Central memory CD8-positive, alpha-beta T cell (primary cell): Measurements from ENCODE around the gene INS.
"Not testable (repeated sequence)": the region's sequence is repeated elsewhere in the genome, so short reads cannot be mapped to it uniquely, and the experiment has no call there.

Experiments
- ATAC-seq: fragments of 150-1000 bp; cut with Tn5 transposase; replicated peaks from 2 replicates; pipeline ENCODE4 v1.10.0; 2022; ENCODE audit warnings: mild to moderate bottlenecking, moderate FRiP score, moderate number of reproducible peaks; ENCODE audit not compliant: poor library complexity, severe bottlenecking; ENCODE audit errors: extremely low read depth
- DNase-seq, 2 donors: peaks; one replicate each; pipeline ENCODE4 v3.0.0; 2021; ENCODE audit warnings: low spot score in 2 of 2
- H3K27ac Mint-ChIP-seq: one replicate; pipeline ENCODE4 v1.8.0; 2022; ENCODE audit warnings: low read depth, mild to moderate bottlenecking, moderate library complexity, mixed read lengths
- H3K27me3 Mint-ChIP-seq: one replicate; pipeline ENCODE4 v1.8.0; 2022; ENCODE audit warnings: mixed read lengths
- H3K36me3 Mint-ChIP-seq: one replicate; pipeline ENCODE4 v1.8.0; 2022; ENCODE audit warnings: mild to moderate bottlenecking, moderate library complexity, mixed read lengths; ENCODE audit not compliant: insufficient read depth
- H3K4me1 Mint-ChIP-seq: one replicate; pipeline ENCODE4 v1.8.0; 2022; ENCODE audit warnings: mixed read lengths
- H3K4me3 Mint-ChIP-seq: one replicate; pipeline ENCODE4 v1.8.0; 2022; ENCODE audit warnings: mild to moderate bottlenecking, moderate library complexity, mixed read lengths
- H3K9me3 Mint-ChIP-seq: one replicate; pipeline ENCODE4 v1.8.0; 2022; ENCODE audit warnings: mixed read lengths

Gene INS

DNA sequence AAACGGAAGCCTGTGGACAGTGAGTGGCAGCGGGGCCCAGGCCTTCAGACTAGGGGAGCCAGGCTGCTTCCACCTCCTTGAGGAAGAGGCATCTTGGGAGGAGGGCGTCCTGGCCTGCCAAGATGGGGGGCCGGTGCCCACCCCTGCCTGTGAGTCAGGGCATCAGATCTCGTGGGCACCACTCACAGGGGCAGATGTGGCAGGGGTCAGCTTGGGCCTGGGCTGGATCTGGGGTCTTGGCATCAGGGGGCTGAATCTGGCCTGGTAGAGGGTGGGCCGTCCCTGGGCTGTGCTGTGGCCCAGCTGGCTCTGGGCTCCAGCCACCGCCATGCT, 34.7 kb upstream of the INS start:
- peaks cover 1% of the 10 kb centered on the region for H3K36me3 Mint-ChIP-seq
- no peak for DNase-seq
- no peak overlapping the region for H3K27ac Mint-ChIP-seq
- H3K9me3 Mint-ChIP-seq = peaks cover under 1% of the 10 kb centered on the region
- no peak for ATAC-seq
- H3K4me1 Mint-ChIP-seq = peaks cover 15% of the 10 kb centered on the region
- H3K4me3 Mint-ChIP-seq = no peak overlapping the region
- H3K27me3 Mint-ChIP-seq = peaks cover 4% of the 10 kb centered on the region

DNA sequence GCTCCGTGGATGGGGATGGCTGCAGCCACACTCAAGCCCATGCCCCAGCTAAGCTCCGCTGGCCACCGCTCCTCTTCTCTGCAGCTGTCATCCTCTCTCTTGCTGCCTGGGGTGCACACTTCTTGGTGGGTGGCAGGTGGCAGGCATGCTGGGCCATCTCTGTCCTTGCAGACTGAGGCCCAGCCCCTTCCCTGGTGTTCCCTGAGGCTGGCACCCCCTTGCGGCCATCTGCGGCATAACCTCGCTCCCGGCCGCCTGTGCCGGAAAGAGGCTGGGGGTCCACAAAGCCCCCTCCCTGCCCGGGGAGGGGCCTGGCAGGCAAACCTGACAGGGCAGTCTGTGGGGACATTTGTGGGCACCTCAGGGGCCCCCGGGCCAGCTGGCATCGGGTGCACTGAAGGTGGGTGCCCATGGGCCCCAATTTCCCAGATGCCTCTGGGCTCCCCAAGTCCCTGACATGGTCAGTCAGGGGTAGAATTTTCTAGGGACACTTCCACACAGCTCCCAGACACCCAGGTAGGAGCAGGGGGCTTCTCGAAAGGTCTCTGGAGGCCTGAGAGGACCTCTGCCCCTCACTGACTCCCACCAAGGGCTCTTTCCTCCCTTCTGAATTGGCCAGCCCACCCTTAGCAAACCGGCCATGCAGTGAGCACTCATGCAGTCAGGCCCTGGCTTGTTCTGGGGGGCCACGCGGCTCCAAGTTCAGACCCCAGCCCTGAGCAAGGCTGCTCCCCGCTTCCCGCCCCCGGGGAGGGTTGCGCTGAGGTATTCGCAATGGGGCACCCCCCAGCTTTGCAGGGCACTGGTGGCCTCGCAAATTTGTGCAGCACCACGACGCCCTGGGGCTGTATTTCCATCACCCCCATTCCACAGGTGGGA, 34.1 kb upstream of the INS start:
- Mint-ChIP-seq H3K4me1 (peaks cover 15% of the 10 kb centered on the region), H3K9me3 (no peaks in the 10 kb centered on the region), H3K27me3 (peaks cover 8% of the 10 kb centered on the region), H3K27ac (peak overlapping the region; percentile 84), H3K4me3 (no peak overlapping the region), H3K36me3 (peaks cover 1% of the 10 kb centered on the region)
- DNase-seq (peak; percentile 23 to 45), ATAC-seq (no peak)

DNA sequence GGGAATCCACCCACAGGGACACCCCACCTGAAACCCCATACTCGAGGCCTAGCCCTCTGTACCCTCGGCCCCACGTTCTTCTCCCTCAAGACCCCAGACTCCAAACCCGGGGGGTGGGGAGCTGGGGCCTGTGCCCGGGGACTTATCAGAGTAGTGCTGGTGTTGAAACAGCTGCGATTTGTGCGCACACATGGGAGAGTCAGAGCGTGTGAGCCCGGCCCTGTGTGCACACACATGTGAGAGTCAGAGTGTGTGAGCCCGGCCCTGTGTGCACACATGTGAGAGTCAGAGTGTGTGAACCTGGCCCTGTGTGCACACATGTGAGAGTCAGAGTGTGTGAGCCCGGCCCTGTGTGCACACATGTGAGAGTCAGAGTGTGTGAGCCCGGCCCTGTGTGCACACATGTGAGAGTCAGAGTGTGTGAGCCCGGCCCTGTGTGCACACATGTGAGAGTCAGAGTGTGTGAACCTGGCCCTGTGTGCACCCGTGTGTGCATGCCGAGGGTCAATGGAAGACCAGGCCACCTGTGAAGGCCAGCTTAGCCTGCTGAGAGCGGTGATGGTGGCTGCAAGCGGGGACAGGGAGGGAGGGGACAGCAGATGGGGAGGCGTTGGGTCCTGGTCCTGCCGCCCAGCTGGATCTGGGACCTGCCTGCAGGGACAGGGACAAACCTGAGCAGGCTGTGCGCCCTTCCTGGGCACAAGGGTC, 33.0 kb upstream of the INS start:
- H3K4me1 Mint-ChIP-seq = peaks cover 15% of the 10 kb centered on the region
- not testable (repeated sequence) for H3K27me3 Mint-ChIP-seq, DNase-seq, H3K27ac Mint-ChIP-seq, H3K4me3 Mint-ChIP-seq, H3K9me3 Mint-ChIP-seq, ATAC-seq, H3K36me3 Mint-ChIP-seq

DNA sequence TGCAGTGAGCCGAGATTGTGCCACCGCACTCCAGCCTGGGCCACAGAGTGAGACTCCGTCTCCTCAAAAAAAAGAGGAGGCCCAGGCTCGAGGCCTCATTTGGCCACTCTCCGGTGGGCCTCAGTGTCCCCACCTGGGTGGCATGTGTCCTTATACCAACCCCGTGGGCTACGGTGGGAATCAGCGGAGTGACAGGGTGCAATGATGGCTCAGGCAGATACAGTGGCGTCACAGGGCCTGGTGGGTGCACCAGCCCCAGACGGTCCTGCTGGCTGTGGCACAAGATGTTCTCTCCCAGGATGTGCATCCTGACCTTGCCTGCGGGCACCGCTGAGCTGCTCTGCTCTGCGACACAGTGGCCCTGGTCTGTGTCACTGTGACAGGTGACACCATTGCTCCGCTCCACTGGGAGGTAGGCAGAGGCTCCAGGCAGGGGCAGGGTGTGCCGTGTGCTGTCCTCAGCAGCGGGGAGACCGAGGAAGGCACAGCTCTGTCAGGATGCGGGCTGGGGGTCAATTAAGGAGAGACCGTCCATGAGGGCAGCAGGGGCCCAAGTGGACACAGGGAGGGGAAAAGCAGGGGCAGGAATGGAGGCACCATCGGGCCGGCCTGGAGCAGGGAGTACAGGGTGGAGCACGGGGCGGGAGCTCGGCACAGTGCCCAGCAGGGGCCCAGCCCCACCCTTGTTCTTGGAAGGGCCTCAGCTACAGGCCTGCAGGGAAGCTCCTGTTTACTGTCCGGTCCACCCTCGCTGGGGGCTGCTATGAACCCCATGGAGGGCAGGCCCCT, 32.3 kb upstream of the INS start:
- Mint-ChIP-seq H3K36me3 (peaks cover 4% of the 10 kb centered on the region), H3K27me3 (peaks cover 8% of the 10 kb centered on the region), H3K27ac (no peak overlapping the region), H3K4me1 (peaks cover 15% of the 10 kb centered on the region), H3K4me3 (no peak overlapping the region), H3K9me3 (no peaks in the 10 kb centered on the region)
- DNase-seq (no peak), ATAC-seq (no peak)

DNA sequence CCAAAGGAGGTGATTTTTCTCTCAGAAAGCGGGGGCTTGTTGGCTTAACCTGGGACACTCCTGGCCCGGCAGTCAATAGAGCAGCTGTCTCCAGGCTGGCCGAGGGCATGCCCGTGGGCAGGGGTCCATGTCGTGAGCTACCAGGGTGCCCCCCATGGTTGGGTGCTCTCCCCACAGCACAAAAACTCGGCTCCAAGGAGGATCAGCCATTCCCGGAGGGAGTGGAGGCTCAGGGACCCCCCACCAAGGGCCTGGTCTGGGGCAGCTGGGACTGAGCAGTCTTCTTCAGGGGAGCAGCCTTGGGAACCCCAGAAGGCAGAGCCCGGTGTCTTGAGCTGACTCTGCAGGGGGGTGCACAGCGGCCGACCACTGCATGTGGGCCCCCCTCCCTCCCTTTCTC, 31.4 kb upstream of the INS start:
- Mint-ChIP-seq H3K27me3 (peaks cover 8% of the 10 kb centered on the region), H3K4me1 (peaks cover 15% of the 10 kb centered on the region), H3K9me3 (no peaks in the 10 kb centered on the region), H3K27ac (no peak overlapping the region), H3K4me3 (no peak overlapping the region), H3K36me3 (peaks cover 4% of the 10 kb centered on the region)
- no peak for DNase-seq
- no peak for ATAC-seq

DNA sequence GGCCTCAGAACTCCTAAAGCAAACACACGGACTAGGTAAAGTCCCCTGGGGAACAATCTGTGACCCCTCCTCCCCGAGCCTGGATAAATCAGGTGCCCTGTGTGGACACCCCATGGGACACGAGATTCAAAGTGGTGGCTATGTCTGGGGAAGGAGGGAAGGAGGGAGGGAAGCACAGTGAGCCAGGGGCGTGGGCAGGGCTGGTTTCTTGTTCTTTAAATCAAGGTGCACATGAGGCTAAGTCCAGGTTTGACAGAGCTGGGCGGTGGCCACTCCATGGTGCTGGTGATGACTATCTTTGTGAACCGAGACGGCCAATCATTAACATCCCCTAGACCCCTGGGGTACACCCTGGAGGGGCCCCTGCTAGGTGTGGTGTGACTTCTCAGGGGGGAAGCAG, 30.9 kb upstream of the INS start:
- no peak for ATAC-seq
- no peak overlapping the region for H3K27ac Mint-ChIP-seq
- no peak for DNase-seq
- no peak overlapping the region for H3K4me3 Mint-ChIP-seq
- peaks cover 10% of the 10 kb centered on the region for H3K4me1 Mint-ChIP-seq
- H3K9me3 Mint-ChIP-seq = no peaks in the 10 kb centered on the region
- peaks cover 8% of the 10 kb centered on the region for H3K27me3 Mint-ChIP-seq
- peaks cover 4% of the 10 kb centered on the region for H3K36me3 Mint-ChIP-seq

DNA sequence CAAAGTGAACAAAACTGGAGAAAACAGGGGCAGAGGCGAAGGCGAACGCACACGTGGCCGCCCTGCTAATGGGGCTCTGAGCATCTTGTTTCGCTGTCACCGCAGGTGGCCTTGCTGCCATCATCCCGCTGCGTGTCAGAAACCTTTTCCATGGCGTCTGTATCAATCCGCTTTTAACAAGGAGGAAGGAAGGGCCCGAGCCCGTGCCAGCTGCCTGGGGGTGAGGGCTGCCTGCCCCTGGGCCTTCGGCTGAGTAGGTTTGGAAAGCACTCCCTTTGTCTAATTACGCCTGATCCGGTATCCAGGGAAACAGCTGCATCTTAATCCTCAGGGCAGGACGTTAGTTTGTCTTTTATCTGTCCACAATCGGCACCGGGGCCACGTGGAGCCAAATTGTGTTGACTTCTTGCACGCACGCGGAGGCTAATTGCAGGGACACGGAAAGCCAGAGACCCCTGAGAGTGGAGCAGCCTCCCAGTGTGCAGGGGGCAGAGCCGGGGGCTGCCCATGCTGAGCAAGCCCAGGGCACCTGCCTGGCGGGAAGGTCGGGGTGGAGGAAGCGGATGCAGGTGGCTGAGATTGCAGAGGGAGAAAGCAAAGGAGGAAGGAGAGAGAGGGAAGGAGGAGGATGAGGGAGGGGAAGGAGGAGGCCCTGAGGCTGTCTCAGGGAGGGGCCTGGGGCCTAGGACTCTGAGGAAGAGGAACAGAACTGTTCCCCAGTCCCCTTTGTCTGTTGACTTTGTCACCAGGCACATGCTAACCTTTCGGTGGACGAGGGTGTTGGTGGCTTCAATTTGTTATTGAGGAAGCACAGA, 29.9 kb upstream of the INS start:
- Mint-ChIP-seq H3K4me3 (no peak overlapping the region), H3K4me1 (no peaks in the 10 kb centered on the region), H3K27ac (no peak overlapping the region), H3K9me3 (no peaks in the 10 kb centered on the region), H3K36me3 (peaks cover 4% of the 10 kb centered on the region), H3K27me3 (peaks cover 8% of the 10 kb centered on the region)
- DNase-seq (no peak), ATAC-seq (peak; percentile 14)

DNA sequence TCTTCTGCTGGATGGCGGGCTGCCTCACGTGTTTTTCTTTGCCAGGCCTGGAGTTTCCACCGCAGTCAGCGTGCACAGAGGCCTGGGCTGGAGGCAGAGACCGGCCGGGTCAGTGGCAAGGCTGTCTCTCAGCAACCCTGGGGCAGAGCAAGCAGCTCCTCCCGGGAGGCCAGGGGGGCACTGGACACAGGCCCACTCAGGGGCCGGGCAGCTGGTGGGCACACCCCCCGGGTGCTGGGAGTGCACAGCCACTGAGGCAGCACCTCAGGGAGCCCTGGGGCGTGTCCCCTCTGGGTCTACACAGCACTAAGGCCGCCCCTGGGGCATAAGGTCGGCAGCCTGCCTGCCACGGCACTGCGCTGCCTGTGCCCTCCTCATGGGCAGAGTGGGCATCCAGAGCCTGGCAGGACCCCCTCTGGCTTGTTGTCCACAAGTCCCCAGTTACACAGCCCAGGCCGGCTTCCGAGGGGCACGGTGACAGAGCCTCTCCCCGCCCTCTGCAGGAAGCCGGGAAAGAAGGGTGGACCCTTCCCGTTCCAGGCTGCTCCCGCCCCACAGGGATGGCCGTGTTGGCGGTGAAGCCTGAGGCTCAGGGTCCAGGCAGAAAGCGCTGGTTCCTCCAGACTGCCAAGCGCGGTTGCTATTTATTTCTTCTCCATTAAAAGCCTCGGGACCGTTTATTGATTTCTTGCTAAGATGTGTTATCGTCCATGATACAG, 29.1 kb upstream of the INS start:
- H3K27me3 Mint-ChIP-seq = peaks cover 10% of the 10 kb centered on the region
- peaks cover 2% of the 10 kb centered on the region for H3K36me3 Mint-ChIP-seq
- no peaks in the 10 kb centered on the region for H3K4me1 Mint-ChIP-seq
- no peak overlapping the region for H3K4me3 Mint-ChIP-seq
- DNase-seq (no peak), ATAC-seq (no peak)
- no peak overlapping the region for H3K27ac Mint-ChIP-seq
- H3K9me3 Mint-ChIP-seq = no peaks in the 10 kb centered on the region

DNA sequence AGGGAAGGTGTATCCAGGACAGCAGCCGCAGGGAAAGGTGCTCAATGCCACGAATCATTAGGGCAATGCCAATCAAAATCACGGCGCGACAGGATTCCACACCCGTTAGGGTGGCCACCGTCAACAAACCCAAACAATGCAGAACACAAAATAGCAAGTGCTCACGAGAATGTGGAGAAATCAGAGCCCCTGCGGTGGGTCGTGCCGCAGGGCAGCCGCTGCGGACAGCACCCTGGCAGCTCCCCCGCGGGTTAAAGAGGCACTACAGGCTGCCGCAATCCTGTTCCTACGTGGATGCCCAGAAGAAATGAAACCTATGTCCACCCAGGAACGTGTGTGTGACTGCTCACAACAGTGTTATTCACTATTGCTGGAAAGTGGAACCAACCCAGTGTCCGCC, 27.7 kb upstream of the INS start:
- Mint-ChIP-seq H3K36me3 (peaks cover 2% of the 10 kb centered on the region), H3K27me3 (peaks cover 17% of the 10 kb centered on the region), H3K9me3 (no peaks in the 10 kb centered on the region), H3K4me3 (no peak overlapping the region), H3K4me1 (no peaks in the 10 kb centered on the region), H3K27ac (no peak overlapping the region)
- ATAC-seq (no peak), DNase-seq (no peak)

DNA sequence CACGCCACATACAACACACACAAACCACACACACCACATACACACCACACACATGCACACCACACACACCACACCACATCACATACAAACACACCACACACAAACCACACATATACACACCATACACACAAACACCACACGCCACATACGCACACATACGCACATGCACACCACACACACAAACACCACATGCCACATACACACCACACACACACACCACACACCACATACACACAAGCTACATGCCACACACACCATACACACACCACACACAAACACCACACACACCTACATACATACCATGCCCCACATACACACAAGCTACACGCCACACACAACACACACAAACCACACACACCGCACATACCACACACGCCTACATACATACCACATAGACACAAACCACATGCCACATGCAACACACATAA, 26.3 kb upstream of the INS start:
- Mint-ChIP-seq H3K36me3 (peaks cover 2% of the 10 kb centered on the region), H3K27me3 (peaks cover 17% of the 10 kb centered on the region), H3K9me3 (no peaks in the 10 kb centered on the region), H3K4me3 (no peak overlapping the region), H3K27ac (no peak overlapping the region), H3K4me1 (no peaks in the 10 kb centered on the region)
- DNase-seq (no peak), ATAC-seq (no peak)

DNA sequence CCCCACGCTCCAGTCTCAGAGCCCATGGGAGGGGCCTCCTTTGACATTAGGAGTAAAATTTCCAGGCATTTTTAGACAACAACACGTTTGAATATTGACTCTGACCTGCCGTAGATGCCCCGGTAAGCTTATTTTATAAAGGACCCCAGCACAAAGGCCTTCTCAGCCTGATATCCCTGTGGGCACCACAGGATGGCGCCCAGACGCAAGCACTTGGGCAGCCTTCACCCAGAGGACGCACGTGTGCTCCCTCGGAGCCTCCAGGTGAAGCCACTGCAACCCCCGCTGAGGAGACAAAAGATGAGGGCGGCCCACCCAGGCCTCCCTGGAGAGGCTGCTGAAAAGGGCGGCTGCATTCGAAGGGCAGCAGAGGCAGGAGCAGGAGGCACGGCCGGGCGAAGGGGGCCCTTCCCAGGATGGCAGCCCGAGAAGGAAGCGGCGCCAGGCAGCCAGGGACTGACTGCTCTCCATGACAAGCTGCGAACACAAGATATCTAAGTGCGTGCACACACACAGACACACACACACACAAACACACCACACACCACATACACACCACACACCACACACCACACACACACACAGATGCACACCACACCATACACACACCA, 25.8 kb upstream of the INS start:
- Mint-ChIP-seq H3K27me3 (peaks cover 17% of the 10 kb centered on the region), H3K4me1 (no peaks in the 10 kb centered on the region), H3K27ac (no peak overlapping the region), H3K36me3 (peaks cover 2% of the 10 kb centered on the region), H3K9me3 (no peaks in the 10 kb centered on the region), H3K4me3 (no peak overlapping the region)
- ATAC-seq = peak; percentile 61
- DNase-seq = no peak
